RWPE1 (cell line): ENCODE results near the gene NFE2L1.
"Not testable (repeated sequence)": the region's sequence is repeated elsewhere in the genome, so short reads cannot be mapped to it uniquely, and the experiment has no call there.

ENCODE experiments used
- CTCF ChIA-PET: fragments of 350-600 bp; sonication (Branson Sonifier 250); formaldehyde crosslinking; extraction: SDS; loops from one replicate; lab custom pipeline; 2021; lab: Yijun Ruan, JAX
- POLR2A ChIA-PET: fragments of 400-600 bp; formaldehyde crosslinking; extraction: SDS; loops from one replicate; lab custom pipeline; 2020; ENCODE audit warnings: antibody characterized with exemption; ENCODE audit not compliant: low non-redundant PET; lab: Yijun Ruan, JAX
- DNase-seq: peaks from one replicate; pipeline ENCODE4 v3.0.0; 2012; ENCODE audit warnings: low spot score
- H3K27ac ChIP-seq: fragments of 450-650 bp; 2 replicates; pipeline ENCODE4 v1.5.1; 2017
- TF ChIP-seq, protein P1 (sequence below): fragments of 450-650 bp; conservative IDR thresholded peaks from 2 replicates; pipeline ENCODE4 v1.5.1; 2017; ENCODE audit warnings: low read depth, mild to moderate bottlenecking

The NFE2L1 gene

GRCh38 chr17:48012151-48012520, 36.0 kb upstream of the NFE2L1 start:
- TF ChIP-seq, protein P1, sequence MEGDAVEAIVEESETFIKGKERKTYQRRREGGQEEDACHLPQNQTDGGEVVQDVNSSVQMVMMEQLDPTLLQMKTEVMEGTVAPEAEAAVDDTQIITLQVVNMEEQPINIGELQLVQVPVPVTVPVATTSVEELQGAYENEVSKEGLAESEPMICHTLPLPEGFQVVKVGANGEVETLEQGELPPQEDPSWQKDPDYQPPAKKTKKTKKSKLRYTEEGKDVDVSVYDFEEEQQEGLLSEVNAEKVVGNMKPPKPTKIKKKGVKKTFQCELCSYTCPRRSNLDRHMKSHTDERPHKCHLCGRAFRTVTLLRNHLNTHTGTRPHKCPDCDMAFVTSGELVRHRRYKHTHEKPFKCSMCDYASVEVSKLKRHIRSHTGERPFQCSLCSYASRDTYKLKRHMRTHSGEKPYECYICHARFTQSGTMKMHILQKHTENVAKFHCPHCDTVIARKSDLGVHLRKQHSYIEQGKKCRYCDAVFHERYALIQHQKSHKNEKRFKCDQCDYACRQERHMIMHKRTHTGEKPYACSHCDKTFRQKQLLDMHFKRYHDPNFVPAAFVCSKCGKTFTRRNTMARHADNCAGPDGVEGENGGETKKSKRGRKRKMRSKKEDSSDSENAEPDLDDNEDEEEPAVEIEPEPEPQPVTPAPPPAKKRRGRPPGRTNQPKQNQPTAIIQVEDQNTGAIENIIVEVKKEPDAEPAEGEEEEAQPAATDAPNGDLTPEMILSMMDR = no peak
- ChIA-PET CTCF (interaction anchor here (0.6 kb wide), 1 partner anchor 544 kb away, joined by 3 read pairs; no protein-coding TSS in a partner anchor), POLR2A (no interaction called here)
- no peak overlapping the region for H3K27ac ChIP-seq
- DNase-seq = no peak

DNA sequence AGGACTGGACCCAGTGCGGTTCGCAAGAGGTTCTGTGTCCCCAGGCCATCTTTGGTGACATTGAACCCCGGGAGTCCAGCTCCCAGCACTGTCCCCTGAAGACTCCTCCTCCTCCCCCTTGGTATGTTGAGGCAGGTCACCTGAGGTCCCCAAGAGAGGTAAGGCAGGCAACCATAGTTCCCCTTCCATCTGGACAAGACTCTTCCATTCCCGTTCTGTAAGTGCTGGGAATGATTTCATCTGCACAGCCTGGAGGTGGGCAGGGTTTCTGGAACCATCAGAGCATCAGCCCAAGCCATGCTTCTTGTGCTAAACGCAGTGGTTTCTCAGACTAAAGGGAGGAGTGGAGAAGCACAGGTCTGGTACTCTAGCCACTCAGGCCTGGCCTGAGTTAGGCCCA, 35.5 kb upstream of the NFE2L1 start:
- H3K27ac ChIP-seq = no peak overlapping the region
- DNase-seq = no peak
- TF ChIP-seq, protein P1 = no peak
- ChIA-PET POLR2A (no interaction called here), CTCF (interaction anchor here (0.6 kb wide), 1 partner anchor 543 kb away, joined by 3 read pairs; no protein-coding TSS in a partner anchor)

- no peak overlapping the region; the same call in 1 of the 2 replicates for H3K27ac ChIP-seq
- TF ChIP-seq, protein P1 = no peak
- DNase-seq = no peak
- POLR2A ChIA-PET = no interaction called here
- CTCF ChIA-PET = interaction anchor here (0.8 to 1.8 kb wide), 2 partner anchors 65 to 67 kb away, joined by 4 to 6 read pairs; no protein-coding TSS in a partner anchor
Observed at GRCh38 chr17:48013876-48014594, 34.1 kb upstream of the NFE2L1 start.

DNA sequence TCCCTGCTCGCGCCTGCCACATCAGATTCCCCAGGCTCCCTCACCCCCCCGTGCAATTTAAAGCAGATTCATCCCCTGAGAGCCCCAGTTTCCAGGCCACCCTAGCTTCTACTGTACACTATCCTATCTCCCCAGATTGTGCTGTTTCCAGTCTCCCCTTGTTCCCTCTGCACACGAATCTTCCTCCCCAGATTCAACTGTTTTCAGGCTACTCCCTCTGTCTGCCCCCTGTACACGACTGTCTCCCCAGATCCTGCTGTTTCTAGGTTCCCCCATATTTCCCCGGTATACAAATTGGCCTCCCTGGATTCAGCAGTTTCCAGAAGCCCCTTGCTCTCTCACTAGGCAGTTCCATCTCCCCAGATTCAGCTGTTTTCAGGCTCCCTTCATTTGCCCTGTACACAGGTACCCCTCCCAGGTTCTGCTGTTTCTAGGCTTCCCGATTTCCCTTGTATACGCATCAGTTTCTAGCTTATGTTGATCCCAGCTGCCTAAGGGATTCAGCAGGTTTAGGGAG, 33.5 kb upstream of the NFE2L1 start:
- ChIA-PET CTCF (interaction anchor here (0.6 to 1.8 kb wide), 3 partner anchors 33 to 889 kb away, joined by 3 to 6 read pairs (median 5); no protein-coding TSS in a partner anchor), POLR2A (no interaction called here)
- no peak for DNase-seq
- TF ChIP-seq, protein P1 = no peak
- no peak overlapping the region for H3K27ac ChIP-seq

DNA sequence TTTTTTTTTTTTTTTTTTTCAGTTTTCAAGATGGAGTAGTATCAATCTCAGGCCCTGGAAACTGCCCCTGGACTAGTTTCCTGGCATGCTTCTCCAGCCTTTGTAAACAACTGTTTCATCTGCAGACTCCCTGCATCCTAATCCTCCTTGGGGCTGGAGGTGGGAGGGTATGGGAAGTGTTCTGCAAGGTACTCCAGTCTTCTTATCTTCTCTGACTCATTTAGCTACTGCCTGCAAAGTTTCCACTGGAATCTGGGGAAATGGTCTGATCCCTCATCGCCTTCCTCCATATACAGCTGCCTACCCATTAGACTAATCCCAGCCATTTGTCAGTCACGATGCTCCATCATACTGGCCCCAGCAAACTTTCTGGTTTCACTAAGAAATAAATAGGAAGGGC, 32.0 kb upstream of the NFE2L1 start:
- DNase-seq = no peak
- POLR2A ChIA-PET = no interaction called here

GRCh38 chr17:48017817-48018158, 30.4 kb upstream of the NFE2L1 start:
- not testable (repeated sequence) for DNase-seq, H3K27ac ChIP-seq
- POLR2A ChIA-PET = interaction anchor here (0.5 kb wide), 2 partner anchors 87 to 181 kb away, joined by 3 read pairs; no protein-coding TSS in a partner anchor
- CTCF ChIA-PET = interaction anchor here (0.5 to 2.5 kb wide), 10 partner anchors 19 to 608 kb away, joined by 3 to 11 read pairs (median 4); partner anchors contain the start of gene SCRN2

More for the DNA sequence above, 32.0 kb upstream of the NFE2L1 start:
- no peak overlapping the region for H3K27ac ChIP-seq
- CTCF ChIA-PET = interaction anchor here (0.8 kb wide), 1 partner anchor 67 kb away, joined by 3 read pairs; no protein-coding TSS in a partner anchor
- TF ChIP-seq, protein P1 = no peak
